Measurements from ENCODE around the gene KLC3. TPM values are rescaled to one million over a fixed set of nuclear protein-coding genes. Genes with fewer than 3 reads are reported as not detected.

Gene KLC3
- total and polyA plus RNA-seq, 2 donors (not counting 1 experiment from before 2014, with no cell fraction given), result not detected

DNA sequence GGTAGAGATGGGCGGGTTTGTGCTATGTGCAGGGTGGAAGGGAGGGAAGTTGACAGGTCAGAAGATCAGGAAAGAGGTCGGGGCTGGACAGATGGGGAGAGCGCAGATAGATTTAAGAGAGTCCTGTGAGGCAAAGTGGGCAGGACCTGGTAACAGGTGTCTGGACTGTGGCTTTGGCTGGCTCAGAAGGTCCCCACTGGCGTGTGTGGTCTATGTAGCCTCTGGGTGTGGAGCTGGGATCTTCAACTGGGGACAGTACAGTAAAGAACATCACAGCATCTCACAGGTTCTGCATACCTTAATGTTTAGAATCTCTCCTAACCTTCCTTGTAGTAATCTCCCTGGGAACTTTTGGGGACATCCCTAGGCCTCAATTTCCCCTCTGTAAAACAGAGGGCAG, 35.5 kb upstream of the KLC3 start:
- WGBS (ENCODE audit: insufficient coverage), result 93% methylated on average over 3 of the region's 4 CpGs
- H3K4me3 Mint-ChIP-seq, result no peak overlapping the region
- no peaks in the 10 kb centered on the region for H3K4me1 ChIP-seq (ENCODE audit: control insufficient read depth in 2 of 2, insufficient read depth in 2 of 2, low read length in 2 of 2)
- POLR2A ChIA-PET, result no interaction called here
- H3K9me3 Mint-ChIP-seq (ENCODE audit: insufficient read depth), result peaks cover 5% of the 10 kb centered on the region
- DNase-seq (no peak), ATAC-seq (ENCODE audit: low read depth) (no peak)
- TF ChIP-seq EZH2 (IDR thresholded peaks at IDR 0.05; ENCODE audit: borderline replicate concordance, insufficient read depth, low read depth, low read length, poor library complexity, severe bottlenecking), result no peak
- no peak for TF ChIP-seq CTCF (IDR thresholded peaks at IDR 0.05)
- H2AFZ ChIP-seq (ENCODE audit: insufficient read depth, low read depth, low read length, poor library complexity, severe bottlenecking), result no peak overlapping the region
- no peaks in the 10 kb centered on the region for H3K36me3 ChIP-seq (replicated peaks in 1 of 2; ENCODE audit: control extremely low read depth in 1 of 2, control insufficient read depth in 1 of 2, extremely low read depth in 1 of 2, insufficient read depth in 2 of 2, low read length in 1 of 2)
- CTCF ChIA-PET, result no interaction called here
- no peak overlapping the region for H3K4me2 ChIP-seq (replicated peaks; ENCODE audit: low read depth, low read length, poor library complexity, severe bottlenecking)
- H3K27me3 Mint-ChIP-seq, result no peaks in the 10 kb centered on the region
- H3K27me3 ChIP-seq (replicated peaks in 1 of 4; ENCODE audit: control extremely low read depth in 1 of 4, control insufficient read depth in 3 of 4, insufficient read depth in 4 of 4, low read length in 3 of 4), result no peaks in the 10 kb centered on the region
- H3K27ac ChIP-seq (ENCODE audit: low read length in 2 of 2), result no peak overlapping the region
- no peaks in the 10 kb centered on the region for H3K4me1 Mint-ChIP-seq
- peaks cover 0 to 29% (median 0%) of the 10 kb centered on the region in 3 donors for H3K9me3 ChIP-seq (ENCODE audit: control extremely low read depth in 1 of 3, control insufficient read depth in 2 of 3, insufficient read depth in 1 of 3, low read length in 2 of 3)
- no peak overlapping the region for H3K27ac Mint-ChIP-seq
- no peaks in the 10 kb centered on the region for H4K20me1 ChIP-seq (ENCODE audit: control insufficient read depth, insufficient read depth, low read length, poor library complexity, severe bottlenecking)
- no peak overlapping the region for H3K9ac ChIP-seq (ENCODE audit: low read length)
- H3K79me2 ChIP-seq (ENCODE audit: control insufficient read depth, insufficient read depth, low read length), result no peaks in the 10 kb centered on the region
- H3K4me3 ChIP-seq (ENCODE audit: control extremely low read depth in 1 of 5, extremely low read depth in 1 of 5, insufficient read depth in 1 of 5, low read depth in 2 of 5, low read length in 4 of 5), result no peak overlapping the region
- intact Hi-C loops (cut with micrococcal nuclease), result no loop called here

- intact Hi-C loops (cut with micrococcal nuclease), result no loop called here
- H3K27me3 ChIP-seq (replicated peaks in 1 of 4; ENCODE audit: control extremely low read depth in 1 of 4, control insufficient read depth in 3 of 4, insufficient read depth in 4 of 4, low read length in 3 of 4), result no peaks in the 10 kb centered on the region
- ChIA-PET CTCF (no interaction called here), POLR2A (no interaction called here)
- Mint-ChIP-seq H3K27me3 (no peaks in the 10 kb centered on the region), H3K9me3 (ENCODE audit: insufficient read depth) (peaks cover 5% of the 10 kb centered on the region), H3K27ac (no peak overlapping the region), H3K4me3 (no peak overlapping the region), H3K4me1 (no peaks in the 10 kb centered on the region)
- H3K9me3 ChIP-seq (ENCODE audit: control extremely low read depth in 1 of 3, control insufficient read depth in 2 of 3, insufficient read depth in 1 of 3, low read length in 2 of 3), result peaks cover 0 to 29% (median 0%) of the 10 kb centered on the region in 3 donors
- no peak overlapping the region for H2AFZ ChIP-seq (ENCODE audit: insufficient read depth, low read depth, low read length, poor library complexity, severe bottlenecking)
- H3K27ac ChIP-seq (ENCODE audit: low read length in 2 of 2), result no peak overlapping the region
- no peaks in the 10 kb centered on the region for H3K79me2 ChIP-seq (ENCODE audit: control insufficient read depth, insufficient read depth, low read length)
- no CpG with 5 or more reads among the region's 5 CpGs for WGBS (ENCODE audit: insufficient coverage)
- TF ChIP-seq EZH2 (IDR thresholded peaks at IDR 0.05; ENCODE audit: borderline replicate concordance, insufficient read depth, low read depth, low read length, poor library complexity, severe bottlenecking), result no peak
- H4K20me1 ChIP-seq (ENCODE audit: control insufficient read depth, insufficient read depth, low read length, poor library complexity, severe bottlenecking), result no peaks in the 10 kb centered on the region
- ATAC-seq (ENCODE audit: low read depth), result no peak
- H3K4me2 ChIP-seq (replicated peaks; ENCODE audit: low read depth, low read length, poor library complexity, severe bottlenecking), result no peak overlapping the region
- H3K36me3 ChIP-seq (replicated peaks in 1 of 2; ENCODE audit: control extremely low read depth in 1 of 2, control insufficient read depth in 1 of 2, extremely low read depth in 1 of 2, insufficient read depth in 2 of 2, low read length in 1 of 2), result no peaks in the 10 kb centered on the region
- H3K4me1 ChIP-seq (ENCODE audit: control insufficient read depth in 2 of 2, insufficient read depth in 2 of 2, low read length in 2 of 2), result no peaks in the 10 kb centered on the region
- no peak for DNase-seq
- no peak overlapping the region for H3K9ac ChIP-seq (ENCODE audit: low read length)
- H3K4me3 ChIP-seq (ENCODE audit: control extremely low read depth in 1 of 5, extremely low read depth in 1 of 5, insufficient read depth in 1 of 5, low read depth in 2 of 5, low read length in 4 of 5), result no peak overlapping the region
Measured at GRCh38 chr19:45305421-45305820, 35.1 kb upstream of the KLC3 start.

Data from B cell (primary cell).